Skin epidermis (tissue), 12 donors: ENCODE results near the gene CTRL.
"Not testable (repeated sequence)": the region's sequence is repeated elsewhere in the genome, so short reads cannot be mapped to it uniquely, and the experiment has no call there.

Source experiments
- H3K27ac ChIP-seq, 21 experiments: fragments of 200-600 bp; sonication (generic) in 11 of 21; one replicate each; pipeline ENCODE4 v1.5.0; 2020; ENCODE audit warnings: mild to moderate bottlenecking in 3 of 21, inconsistent platforms in 2 of 21, moderate library complexity in 2 of 21
- H3K4me3 ChIP-seq, 7 experiments: fragments of 200-600 bp; sonication (generic) in 2 of 7; one replicate each; pipeline ENCODE4 v1.5.0; 2020; ENCODE audit warnings: inconsistent platforms in 2 of 7, mild to moderate bottlenecking in 2 of 7, moderate library complexity in 1 of 7

CTRL gene

GRCh38 chr16:67931712-67932461, at the start of gene CTRL:
Gene CTRL, minus strand, starts transcription at chr16:67931862. Its CDS starts 10 bp downstream, at chr16:67931852.
- Histone ChIP-seq H3K27ac (peak within 1 kb of the TSS in 1 of 21 experiments; percentile 36), H3K4me3 (no peak within 1 kb of the TSS)

- no peak within 1 kb of the TSS for H3K4me3 ChIP-seq
Measured at GRCh38 chr16:67979955-67980678, 48.5 kb upstream of the CTRL start, which contains the start of gene DPEP3. Gene DPEP3, minus strand, starts transcription at chr16:67980499. Its CDS starts 119 bp downstream, at chr16:67980380.

GRCh38 chr16:67977469-67978227, 46.0 kb upstream of the CTRL start:
- H3K27ac ChIP-seq = no peak overlapping the region
- no peak overlapping the region for H3K4me3 ChIP-seq

More at GRCh38 chr16:67979955-67980678, 48.5 kb upstream of the CTRL start, which contains the start of gene DPEP3:
- no peak within 1 kb of the TSS for H3K27ac ChIP-seq

GRCh38 chr16:67977005-67977404, 45.3 kb upstream of the CTRL start:
- H3K4me3 ChIP-seq = no peak overlapping the region

GRCh38 chr16:67976205-67976604, 44.5 kb upstream of the CTRL start:
- Histone ChIP-seq H3K4me3 (no peak overlapping the region), H3K27ac (no peak overlapping the region)

More at GRCh38 chr16:67977005-67977404, 45.3 kb upstream of the CTRL start:
- H3K27ac ChIP-seq = no peak overlapping the region

GRCh38 chr16:67975321-67976105, 43.9 kb upstream of the CTRL start:
- Histone ChIP-seq H3K27ac (no peak overlapping the region), H3K4me3 (no peak overlapping the region)

GRCh38 chr16:67972285-67972684, 40.6 kb upstream of the CTRL start:
- H3K4me3 ChIP-seq, H3K27ac ChIP-seq: not testable (repeated sequence)

GRCh38 chr16:67971111-67971510, 39.4 kb upstream of the CTRL start:
- no peak overlapping the region for H3K4me3 ChIP-seq
- no peak overlapping the region for H3K27ac ChIP-seq

- H3K4me3 ChIP-seq = peak overlapping the region; percentile 53 to 93 (median 84)
- peak overlapping the region; percentile 28 to 97 (median 93) for H3K27ac ChIP-seq
Measured at GRCh38 chr16:67969254-67970039, 37.8 kb upstream of the CTRL start.

- peak within 1 kb of the TSS; percentile 53 to 93 (median 84) for H3K4me3 ChIP-seq
- peak within 1 kb of the TSS; percentile 28 to 97 (median 93) for H3K27ac ChIP-seq
Measured at GRCh38 chr16:67968400-67969253, 37.0 kb upstream of the CTRL start, which contains the start of gene SLC12A4. Gene SLC12A4, minus strand, starts transcription at chr16:67968637. Its CDS starts 84 bp downstream, at chr16:67968553.

- Histone ChIP-seq H3K27ac (peak overlapping the region; percentile 13 to 97 (median 93)), H3K4me3 (peak overlapping the region; percentile 53 to 93 (median 84))
Measured at GRCh38 chr16:67967958-67968399, 36.3 kb upstream of the CTRL start.

- Histone ChIP-seq H3K4me3 (peak overlapping the region; percentile 53 to 93 (median 84)), H3K27ac (peak overlapping the region in 20 of 21 experiments; percentile 74 to 97 (median 94))
Measured at GRCh38 chr16:67967183-67967957, 35.7 kb upstream of the CTRL start.

- Histone ChIP-seq H3K27ac (peak overlapping the region in 16 of 21 experiments; percentile 17 to 97 (median 70)), H3K4me3 (peak overlapping the region; percentile 53 to 93 (median 84))
Measured at GRCh38 chr16:67966549-67967182, 35.0 kb upstream of the CTRL start.

GRCh38 chr16:67965668-67966548, 34.2 kb upstream of the CTRL start:
- peak overlapping the region in 5 of 7 experiments; percentile 53 to 90 (median 77) for H3K4me3 ChIP-seq
- peak overlapping the region in 16 of 21 experiments; percentile 4 to 97 (median 70) for H3K27ac ChIP-seq
